SK-N-SH (cell line): ENCODE results near the gene NDUFB11.

ENCODE experiments used
- CTCF ChIP-seq: fragments of 200-600 bp; sonication (generic); IDR thresholded peaks from 2 replicates; pipeline ENCODE4 v1.6.1; 2017; ENCODE audit warnings: antibody characterized with exemption, mild to moderate bottlenecking, moderate library complexity
- EP300 ChIP-seq, 2 experiments: IDR thresholded peaks; 2 replicates each; pipeline versions ENCODE4 v1.4.0 to v1.6.1; 2012; ENCODE audit warnings: borderline replicate concordance in 1 of 2, low read depth in 1 of 2, low read length in 1 of 2
- GABPA ChIP-seq: IDR thresholded peaks from 2 replicates; pipeline ENCODE4 v1.4.0; 2012; ENCODE audit warnings: low read depth, mild to moderate bottlenecking
- MAX ChIP-seq: IDR thresholded peaks from 2 replicates; pipeline ENCODE4 v1.4.0; 2012; ENCODE audit warnings: low read depth
- NFIC ChIP-seq: IDR thresholded peaks from 2 replicates; pipeline ENCODE4 v1.4.0; 2012; ENCODE audit warnings: borderline replicate concordance
- POLR2AphosphoS5 ChIP-seq: IDR thresholded peaks from 2 replicates; pipeline ENCODE4 v1.6.1; 2012; ENCODE audit warnings: low read depth, low read length
- RAD21 ChIP-seq: IDR thresholded peaks from 2 replicates; pipeline ENCODE4 v1.6.1; 2012; ENCODE audit warnings: mild to moderate bottlenecking, low read length
- SIN3A ChIP-seq: IDR thresholded peaks from 2 replicates; pipeline ENCODE4 v1.6.1; 2012; ENCODE audit warnings: low read depth, mild to moderate bottlenecking, low read length, moderate library complexity, borderline replicate concordance
- TEAD4 ChIP-seq: IDR thresholded peaks from 2 replicates; pipeline ENCODE4 v1.4.0; 2012; ENCODE audit warnings: mild to moderate bottlenecking, borderline replicate concordance; ENCODE audit not compliant: insufficient read depth
- YY1 ChIP-seq: IDR thresholded peaks from 2 replicates; pipeline ENCODE4 v1.4.0; 2012; ENCODE audit warnings: low read depth, mild to moderate bottlenecking
- TF ChIP-seq, protein P1 (sequence below): fragments of 150-350 bp; IDR thresholded peaks from 2 replicates; pipeline ENCODE4 v1.6.1; 2017; ENCODE audit warnings: antibody characterized with exemption, low read length, low read depth, borderline replicate concordance

- TF ChIP-seq CTCF (no peak), GABPA (no peak), YY1 (no peak), SIN3A (no peak), RAD21 (no peak), POLR2AphosphoS5 (no peak), MAX (no peak), NFIC (no peak), EP300 (IDR thresholded peaks at IDR 0.05; ENCODE audit: borderline replicate concordance in 1 of 2, low read depth in 1 of 2, low read length in 1 of 2) (no peak), TEAD4 (no peak)
- TF ChIP-seq, protein P1, sequence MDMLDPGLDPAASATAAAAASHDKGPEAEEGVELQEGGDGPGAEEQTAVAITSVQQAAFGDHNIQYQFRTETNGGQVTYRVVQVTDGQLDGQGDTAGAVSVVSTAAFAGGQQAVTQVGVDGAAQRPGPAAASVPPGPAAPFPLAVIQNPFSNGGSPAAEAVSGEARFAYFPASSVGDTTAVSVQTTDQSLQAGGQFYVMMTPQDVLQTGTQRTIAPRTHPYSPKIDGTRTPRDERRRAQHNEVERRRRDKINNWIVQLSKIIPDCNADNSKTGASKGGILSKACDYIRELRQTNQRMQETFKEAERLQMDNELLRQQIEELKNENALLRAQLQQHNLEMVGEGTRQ, result no peak
Observed at GRCh38 chrX:47172971-47173792, 28.7 kb upstream of the NDUFB11 start.
